HL-60 (cell line): Measurements from ENCODE around the gene PRMT9.

ENCODE experiments used
- DNase-seq, 2 experiments: peaks; one replicate each; pipeline ENCODE4 v3.0.0-alpha.2; 2010 to 2020; ENCODE audit warnings: low read depth in 1 of 2, low spot score in 1 of 2
- H3K27ac ChIP-seq: fragments of 250-450 bp; sonication (Bioruptor Pico); replicated peaks from 2 replicates; pipeline ENCODE4 v1.5.1; 2020; ENCODE audit warnings: mild to moderate bottlenecking, moderate library complexity
- H3K27me3 ChIP-seq: fragments of 250-450 bp; sonication (Bioruptor Pico); 2 replicates; pipeline ENCODE4 v1.5.1; 2021; ENCODE audit warnings: mild to moderate bottlenecking, moderate library complexity; ENCODE audit not compliant: insufficient read depth, poor library complexity, severe bottlenecking
- H3K4me3 ChIP-seq: replicated peaks from 2 replicates; pipeline ENCODE4 v1.5.1; 2011; ENCODE audit warnings: mild to moderate bottlenecking, control low read depth, low read length; ENCODE audit not compliant: insufficient read depth
- CTCF ChIP-seq: IDR thresholded peaks from one replicate; pipeline ENCODE4 v1.5.1; 2011; ENCODE audit warnings: low read length, control low read depth, inconsistent platforms; ENCODE audit not compliant: insufficient read depth
- GABPA ChIP-seq: IDR thresholded peaks from 2 replicates; pipeline ENCODE4 v1.6.1; 2012; ENCODE audit warnings: low read depth
- POLR2AphosphoS5 ChIP-seq: IDR thresholded peaks from 2 replicates; pipeline ENCODE4 v1.6.1; 2012; ENCODE audit warnings: low read depth
- SPI1 ChIP-seq: IDR thresholded peaks from 2 replicates; pipeline ENCODE4 v1.6.1; 2012; ENCODE audit warnings: low read depth, mild to moderate bottlenecking, borderline replicate concordance
- TF ChIP-seq, protein P1 (sequence below): IDR thresholded peaks from 2 replicates; pipeline ENCODE4 v1.6.1; 2012; ENCODE audit warnings: low read depth; ENCODE audit not compliant: insufficient replicate concordance

The PRMT9 gene

DNA sequence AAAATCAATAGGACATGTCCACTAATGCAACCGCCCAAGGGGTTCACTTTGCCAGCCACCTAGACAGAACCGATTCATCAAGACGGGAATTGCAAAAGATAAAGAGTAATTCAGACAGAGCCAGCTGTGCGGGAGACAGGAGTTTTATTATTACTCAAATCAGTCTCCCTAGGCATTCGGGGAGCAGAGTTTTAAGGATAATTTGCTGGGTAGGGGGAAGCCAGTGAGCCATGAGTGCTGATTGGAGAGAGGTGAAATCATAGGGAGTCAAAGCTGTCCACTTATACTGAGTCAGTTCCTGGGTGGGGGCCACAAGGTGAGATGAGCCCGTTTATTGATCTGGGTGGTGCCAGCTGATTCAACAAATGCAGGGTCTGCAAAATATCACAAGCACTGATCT lies 58.2 kb downstream of the PRMT9 start:
- TF ChIP-seq, protein P1, sequence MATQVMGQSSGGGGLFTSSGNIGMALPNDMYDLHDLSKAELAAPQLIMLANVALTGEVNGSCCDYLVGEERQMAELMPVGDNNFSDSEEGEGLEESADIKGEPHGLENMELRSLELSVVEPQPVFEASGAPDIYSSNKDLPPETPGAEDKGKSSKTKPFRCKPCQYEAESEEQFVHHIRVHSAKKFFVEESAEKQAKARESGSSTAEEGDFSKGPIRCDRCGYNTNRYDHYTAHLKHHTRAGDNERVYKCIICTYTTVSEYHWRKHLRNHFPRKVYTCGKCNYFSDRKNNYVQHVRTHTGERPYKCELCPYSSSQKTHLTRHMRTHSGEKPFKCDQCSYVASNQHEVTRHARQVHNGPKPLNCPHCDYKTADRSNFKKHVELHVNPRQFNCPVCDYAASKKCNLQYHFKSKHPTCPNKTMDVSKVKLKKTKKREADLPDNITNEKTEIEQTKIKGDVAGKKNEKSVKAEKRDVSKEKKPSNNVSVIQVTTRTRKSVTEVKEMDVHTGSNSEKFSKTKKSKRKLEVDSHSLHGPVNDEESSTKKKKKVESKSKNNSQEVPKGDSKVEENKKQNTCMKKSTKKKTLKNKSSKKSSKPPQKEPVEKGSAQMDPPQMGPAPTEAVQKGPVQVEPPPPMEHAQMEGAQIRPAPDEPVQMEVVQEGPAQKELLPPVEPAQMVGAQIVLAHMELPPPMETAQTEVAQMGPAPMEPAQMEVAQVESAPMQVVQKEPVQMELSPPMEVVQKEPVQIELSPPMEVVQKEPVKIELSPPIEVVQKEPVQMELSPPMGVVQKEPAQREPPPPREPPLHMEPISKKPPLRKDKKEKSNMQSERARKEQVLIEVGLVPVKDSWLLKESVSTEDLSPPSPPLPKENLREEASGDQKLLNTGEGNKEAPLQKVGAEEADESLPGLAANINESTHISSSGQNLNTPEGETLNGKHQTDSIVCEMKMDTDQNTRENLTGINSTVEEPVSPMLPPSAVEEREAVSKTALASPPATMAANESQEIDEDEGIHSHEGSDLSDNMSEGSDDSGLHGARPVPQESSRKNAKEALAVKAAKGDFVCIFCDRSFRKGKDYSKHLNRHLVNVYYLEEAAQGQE: no peak
- TF ChIP-seq CTCF (no peak), POLR2AphosphoS5 (no peak), GABPA (no peak), SPI1 (no peak)
- no peak for DNase-seq
- Histone ChIP-seq H3K4me3 (no peak overlapping the region), H3K27ac (no peak overlapping the region), H3K27me3 (no peaks in the 10 kb centered on the region)

GRCh38 chr4:147620315-147620714 lies 63.6 kb downstream of the PRMT9 start:
- Histone ChIP-seq H3K4me3 (no peak overlapping the region), H3K27ac (no peak overlapping the region), H3K27me3 (no peaks in the 10 kb centered on the region)
- no peak for DNase-seq
- peak; percentile 81 for TF ChIP-seq SPI1
- TF ChIP-seq GABPA: no peak
- TF ChIP-seq POLR2AphosphoS5: no peak
- TF ChIP-seq CTCF: no peak
- TF ChIP-seq, protein P1: no peak

DNA sequence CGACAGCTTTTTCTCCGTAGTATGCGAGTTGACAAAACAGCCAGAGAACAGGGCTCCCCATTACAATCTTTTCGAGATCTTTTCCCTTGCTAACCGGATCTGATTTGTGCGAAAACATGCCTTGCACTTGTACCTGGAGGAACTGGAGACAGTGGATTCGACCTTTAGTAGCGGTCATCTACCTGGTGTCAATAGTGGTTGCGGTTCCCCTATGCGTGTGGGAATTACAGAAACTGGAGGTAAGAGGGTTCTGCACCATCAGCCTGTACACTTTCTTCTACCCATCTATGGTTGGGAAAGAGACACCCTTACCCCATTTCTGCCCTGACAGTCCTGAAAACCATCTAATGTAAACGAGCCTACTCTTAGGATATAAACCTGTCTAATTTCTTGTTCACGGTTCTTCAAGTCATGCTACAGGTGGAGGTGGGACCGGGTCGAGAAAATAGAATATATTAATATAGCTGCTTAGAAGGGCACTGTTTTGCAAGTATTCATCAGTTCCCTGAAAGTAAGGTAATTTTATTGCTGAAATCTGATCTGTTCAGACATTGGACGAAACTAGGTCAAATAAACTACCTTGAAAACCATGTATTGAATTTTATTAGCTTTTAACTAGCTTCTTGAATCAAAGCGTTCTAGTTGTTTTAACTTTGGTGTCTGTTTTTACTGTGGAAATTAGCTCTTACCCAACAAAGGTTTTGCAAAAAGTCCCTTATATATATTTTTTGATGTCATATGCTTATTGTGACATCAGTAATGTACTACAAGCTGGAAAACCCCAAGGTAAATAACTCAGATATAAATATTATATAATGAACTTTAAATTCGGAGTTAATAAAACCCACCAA lies 65.9 kb downstream of the PRMT9 start:
- DNase-seq: peak in 1 of 2 experiments; percentile 5
- Histone ChIP-seq H3K27me3 (no peaks in the 10 kb centered on the region), H3K4me3 (peak overlapping the region; percentile 99), H3K27ac (peak overlapping the region; percentile 82)
- TF ChIP-seq, protein P1: no peak
- no peak for TF ChIP-seq POLR2AphosphoS5
- no peak for TF ChIP-seq SPI1
- TF ChIP-seq CTCF: no peak
- TF ChIP-seq GABPA: no peak
